HepG2 (cell line): ENCODE measurements around the gene ETNK1. TPM values are rescaled to one million over a fixed set of nuclear protein-coding genes. Genes with fewer than 3 reads are reported as not detected.

Experiments
- ASH2L ChIP-seq: fragments of 300-600, 200-600 bp; sonication (generic); IDR thresholded peaks from 2 replicates; pipeline ENCODE4 v1.7.0; 2017; ENCODE audit warnings: low read depth, mild to moderate bottlenecking, moderate library complexity, mixed read lengths, low read length; ENCODE audit not compliant: insufficient read length
- ATF7 ChIP-seq, 2 experiments: fragments of 450-650 bp in 1 of 2; sonication (generic) in 1 of 2; formaldehyde crosslinking in 1 of 2; IDR thresholded peaks; 2 replicates each; pipeline versions ENCODE4 v1.4.0 to v1.6.1; 2016 to 2020; ENCODE audit warnings: antibody characterized with exemption in 1 of 2, mild to moderate bottlenecking in 1 of 2, missing genetic modification reagents in 1 of 2
- GZF1 ChIP-seq: sonication (generic); formaldehyde crosslinking; IDR thresholded peaks from 2 replicates; pipeline ENCODE4 v1.5.1; 2020; ENCODE audit warnings: mild to moderate bottlenecking, missing genetic modification reagents
- KLF11 ChIP-seq: IDR thresholded peaks from 2 replicates; pipeline ENCODE4 v1.6.1; 2016; ENCODE audit warnings: missing compliant biosample characterization
- MAF1 ChIP-seq: sonication (generic); formaldehyde crosslinking; IDR thresholded peaks from 2 replicates; pipeline ENCODE4 v1.5.0; 2020; ENCODE audit warnings: missing genetic modification reagents, borderline replicate concordance
- MTF2 ChIP-seq: sonication (generic); formaldehyde crosslinking; IDR thresholded peaks from 2 replicates; pipeline ENCODE4 v1.5.0; 2020; ENCODE audit warnings: missing genetic modification reagents, borderline replicate concordance
- POGZ ChIP-seq: sonication (generic); formaldehyde crosslinking; IDR thresholded peaks from 2 replicates; pipeline ENCODE4 v1.4.0; 2020; ENCODE audit warnings: mild to moderate bottlenecking, missing genetic modification reagents
- SALL1 ChIP-seq: sonication (generic); formaldehyde crosslinking; IDR thresholded peaks from 2 replicates; pipeline ENCODE4 v1.8.0; 2022; ENCODE audit warnings: mild to moderate bottlenecking, missing genetic modification reagents
- WIZ ChIP-seq: sonication (generic); formaldehyde crosslinking; IDR thresholded peaks from 2 replicates; pipeline ENCODE4 v1.5.1; 2020; ENCODE audit warnings: mild to moderate bottlenecking, missing genetic modification reagents
- ZNF160 ChIP-seq: sonication (generic); formaldehyde crosslinking; IDR thresholded peaks from 2 replicates; pipeline ENCODE4 v1.8.0; 2022; ENCODE audit warnings: mild to moderate bottlenecking, inconsistent platforms, missing genetic modification reagents
- ZNF614 ChIP-seq: IDR thresholded peaks from 2 replicates; pipeline ENCODE4 v1.6.1; 2018; ENCODE audit warnings: missing biosample characterization, missing genetic modification reagents, inconsistent platforms, borderline replicate concordance
- ZNF891 ChIP-seq: sonication (generic); formaldehyde crosslinking; IDR thresholded peaks from 2 replicates; pipeline ENCODE4 v1.5.0; 2020; ENCODE audit warnings: mild to moderate bottlenecking, missing genetic modification reagents
- ZSCAN9 ChIP-seq: IDR thresholded peaks from 2 replicates; pipeline ENCODE4 v1.6.1; 2016; ENCODE audit warnings: borderline replicate concordance
- polyA plus RNA-seq, 8 experiments: library from polyadenylated mRNA; depleted of rRNA in 3 of 8; stranded (reverse) in 7 of 8; unstranded in 1 of 8; fragments of >200 nt; fragmentation: Illumina TruSeq in 4 of 8; extraction: Trizol in 4 of 8; gene quantifications; 2 replicates each; pipeline versions ENCODE4 v1.2.1 to v1.2.3, GENCODE V29; 2011 to 2016; ENCODE audit warnings: low read depth in 4 of 8, missing spikeins in 1 of 8, mixed read lengths in 1 of 8; ENCODE audit not compliant: insufficient read depth in 1 of 8
- total RNA-seq, 5 experiments: library from RNA; depleted of rRNA; stranded (reverse); fragments of >200 nt; fragmentation: Illumina TruSeq; extraction: Trizol; gene quantifications; 2 replicates each; pipeline ENCODE4 v1.2.3, GENCODE V29; 2016; ENCODE audit warnings: low read depth in 1 of 5
- TF ChIP-seq, protein P1 (sequence below): sonication (generic); formaldehyde crosslinking; IDR thresholded peaks from 2 replicates; pipeline ENCODE4 v1.4.0; 2020; ENCODE audit warnings: mild to moderate bottlenecking, low read depth, missing genetic modification reagents
- TF ChIP-seq, protein P2 (sequence below): sonication (generic); formaldehyde crosslinking; IDR thresholded peaks from 2 replicates; pipeline ENCODE4 v1.4.0; 2020; ENCODE audit warnings: missing genetic modification reagents
- TF ChIP-seq, protein P3 (sequence below): IDR thresholded peaks from 2 replicates; pipeline ENCODE4 v1.4.0; 2020; ENCODE audit warnings: mild to moderate bottlenecking, missing genetic modification reagents

ETNK1 gene
- total and polyA plus RNA-seq, 2 of the 13 experiments (the other 11 are each of a cell fraction or from before 2014, with no cell fraction given) = 14.4 to 55.7 TPM

DNA sequence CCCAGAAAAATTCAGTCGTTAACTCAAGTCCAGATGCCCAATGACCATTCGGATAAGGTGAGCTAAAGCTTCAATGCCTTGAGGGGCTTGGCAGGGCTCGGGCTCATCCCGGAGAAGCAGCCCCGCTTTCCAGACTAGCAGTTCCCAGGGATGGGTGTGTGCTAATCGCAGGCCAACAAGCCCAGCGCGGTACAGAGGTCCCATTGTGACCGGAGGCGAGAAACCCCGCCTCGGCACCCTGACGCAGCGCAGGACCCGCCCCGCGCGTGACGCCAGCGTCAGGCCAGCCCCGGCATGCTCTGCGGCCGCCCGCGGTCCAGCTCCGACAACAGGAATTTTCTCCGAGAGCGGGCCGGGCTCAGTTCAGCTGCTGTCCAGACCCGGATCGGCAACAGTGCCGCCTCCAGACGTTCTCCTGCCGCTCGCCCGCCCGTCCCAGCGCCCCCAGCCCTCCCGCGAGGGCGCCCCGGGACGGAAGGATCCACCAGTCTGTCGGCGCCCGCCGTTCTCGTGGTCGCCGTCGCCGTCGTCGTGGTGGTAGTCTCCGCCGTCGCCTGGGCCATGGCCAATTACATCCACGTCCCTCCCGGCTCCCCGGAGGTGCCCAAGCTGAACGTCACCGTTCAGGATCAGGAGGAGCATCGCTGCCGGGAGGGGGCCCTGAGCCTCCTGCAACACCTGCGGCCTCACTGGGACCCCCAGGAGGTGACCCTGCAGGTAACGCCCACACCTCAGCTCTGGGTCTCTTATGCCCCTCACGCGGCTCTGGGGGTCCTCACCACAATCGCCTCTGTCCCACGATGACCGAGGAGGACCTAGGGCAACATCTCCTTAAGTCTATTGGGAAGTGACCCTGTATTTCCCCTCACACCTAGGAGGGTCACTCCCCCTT, at the start of gene ETNK1 (continued):
- TF ChIP-seq ATF7 (IDR thresholded peaks at IDR 0.05) = no peak
- TF ChIP-seq ATF7 (CRISPR knock-in tag; IDR thresholded peaks at IDR 0.05) = no peak
- TF ChIP-seq ZNF891 (CRISPR knock-in tag) = peak; percentile 74; the same call in 1 of the 2 replicates
- peak; percentile 86; the same call in 1 of the 2 replicates for TF ChIP-seq MTF2 (CRISPR knock-in tag)
- peak; percentile 78; the same call in 1 of the 2 replicates for TF ChIP-seq GZF1 (CRISPR knock-in tag)
- TF ChIP-seq, protein P1, sequence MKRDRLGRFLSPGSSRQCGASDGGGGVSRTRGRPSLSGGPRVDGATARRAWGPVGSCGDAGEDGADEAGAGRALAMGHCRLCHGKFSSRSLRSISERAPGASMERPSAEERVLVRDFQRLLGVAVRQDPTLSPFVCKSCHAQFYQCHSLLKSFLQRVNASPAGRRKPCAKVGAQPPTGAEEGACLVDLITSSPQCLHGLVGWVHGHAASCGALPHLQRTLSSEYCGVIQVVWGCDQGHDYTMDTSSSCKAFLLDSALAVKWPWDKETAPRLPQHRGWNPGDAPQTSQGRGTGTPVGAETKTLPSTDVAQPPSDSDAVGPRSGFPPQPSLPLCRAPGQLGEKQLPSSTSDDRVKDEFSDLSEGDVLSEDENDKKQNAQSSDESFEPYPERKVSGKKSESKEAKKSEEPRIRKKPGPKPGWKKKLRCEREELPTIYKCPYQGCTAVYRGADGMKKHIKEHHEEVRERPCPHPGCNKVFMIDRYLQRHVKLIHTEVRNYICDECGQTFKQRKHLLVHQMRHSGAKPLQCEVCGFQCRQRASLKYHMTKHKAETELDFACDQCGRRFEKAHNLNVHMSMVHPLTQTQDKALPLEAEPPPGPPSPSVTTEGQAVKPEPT (CRISPR knock-in tag) = 0 out of 2 replicates have a peak, but pooled peaks have one; percentile 75
- TF ChIP-seq ZSCAN9 (CRISPR knock-in tag) = peak; percentile 39; the same call in 1 of the 2 replicates
- TF ChIP-seq ZNF614 = peak; percentile 84
- TF ChIP-seq KLF11 (CRISPR knock-in tag) = no peak
- TF ChIP-seq SALL1 = peak; percentile 92
- peak; percentile 91 for TF ChIP-seq WIZ (CRISPR knock-in tag)
- TF ChIP-seq ZNF160 (CRISPR knock-in tag) = peak; percentile 94; the same call in 1 of the 2 replicates
- TF ChIP-seq, protein P2, sequence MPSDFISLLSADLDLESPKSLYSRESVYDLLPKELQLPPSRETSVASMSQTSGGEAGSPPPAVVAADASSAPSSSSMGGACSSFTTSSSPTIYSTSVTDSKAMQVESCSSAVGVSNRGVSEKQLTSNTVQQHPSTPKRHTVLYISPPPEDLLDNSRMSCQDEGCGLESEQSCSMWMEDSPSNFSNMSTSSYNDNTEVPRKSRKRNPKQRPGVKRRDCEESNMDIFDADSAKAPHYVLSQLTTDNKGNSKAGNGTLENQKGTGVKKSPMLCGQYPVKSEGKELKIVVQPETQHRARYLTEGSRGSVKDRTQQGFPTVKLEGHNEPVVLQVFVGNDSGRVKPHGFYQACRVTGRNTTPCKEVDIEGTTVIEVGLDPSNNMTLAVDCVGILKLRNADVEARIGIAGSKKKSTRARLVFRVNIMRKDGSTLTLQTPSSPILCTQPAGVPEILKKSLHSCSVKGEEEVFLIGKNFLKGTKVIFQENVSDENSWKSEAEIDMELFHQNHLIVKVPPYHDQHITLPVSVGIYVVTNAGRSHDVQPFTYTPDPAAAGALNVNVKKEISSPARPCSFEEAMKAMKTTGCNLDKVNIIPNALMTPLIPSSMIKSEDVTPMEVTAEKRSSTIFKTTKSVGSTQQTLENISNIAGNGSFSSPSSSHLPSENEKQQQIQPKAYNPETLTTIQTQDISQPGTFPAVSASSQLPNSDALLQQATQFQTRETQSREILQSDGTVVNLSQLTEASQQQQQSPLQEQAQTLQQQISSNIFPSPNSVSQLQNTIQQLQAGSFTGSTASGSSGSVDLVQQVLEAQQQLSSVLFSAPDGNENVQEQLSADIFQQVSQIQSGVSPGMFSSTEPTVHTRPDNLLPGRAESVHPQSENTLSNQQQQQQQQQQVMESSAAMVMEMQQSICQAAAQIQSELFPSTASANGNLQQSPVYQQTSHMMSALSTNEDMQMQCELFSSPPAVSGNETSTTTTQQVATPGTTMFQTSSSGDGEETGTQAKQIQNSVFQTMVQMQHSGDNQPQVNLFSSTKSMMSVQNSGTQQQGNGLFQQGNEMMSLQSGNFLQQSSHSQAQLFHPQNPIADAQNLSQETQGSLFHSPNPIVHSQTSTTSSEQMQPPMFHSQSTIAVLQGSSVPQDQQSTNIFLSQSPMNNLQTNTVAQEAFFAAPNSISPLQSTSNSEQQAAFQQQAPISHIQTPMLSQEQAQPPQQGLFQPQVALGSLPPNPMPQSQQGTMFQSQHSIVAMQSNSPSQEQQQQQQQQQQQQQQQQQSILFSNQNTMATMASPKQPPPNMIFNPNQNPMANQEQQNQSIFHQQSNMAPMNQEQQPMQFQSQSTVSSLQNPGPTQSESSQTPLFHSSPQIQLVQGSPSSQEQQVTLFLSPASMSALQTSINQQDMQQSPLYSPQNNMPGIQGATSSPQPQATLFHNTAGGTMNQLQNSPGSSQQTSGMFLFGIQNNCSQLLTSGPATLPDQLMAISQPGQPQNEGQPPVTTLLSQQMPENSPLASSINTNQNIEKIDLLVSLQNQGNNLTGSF (CRISPR knock-in tag) = 0 out of 2 replicates have a peak, but pooled peaks have one; percentile 84
- TF ChIP-seq, protein P3, sequence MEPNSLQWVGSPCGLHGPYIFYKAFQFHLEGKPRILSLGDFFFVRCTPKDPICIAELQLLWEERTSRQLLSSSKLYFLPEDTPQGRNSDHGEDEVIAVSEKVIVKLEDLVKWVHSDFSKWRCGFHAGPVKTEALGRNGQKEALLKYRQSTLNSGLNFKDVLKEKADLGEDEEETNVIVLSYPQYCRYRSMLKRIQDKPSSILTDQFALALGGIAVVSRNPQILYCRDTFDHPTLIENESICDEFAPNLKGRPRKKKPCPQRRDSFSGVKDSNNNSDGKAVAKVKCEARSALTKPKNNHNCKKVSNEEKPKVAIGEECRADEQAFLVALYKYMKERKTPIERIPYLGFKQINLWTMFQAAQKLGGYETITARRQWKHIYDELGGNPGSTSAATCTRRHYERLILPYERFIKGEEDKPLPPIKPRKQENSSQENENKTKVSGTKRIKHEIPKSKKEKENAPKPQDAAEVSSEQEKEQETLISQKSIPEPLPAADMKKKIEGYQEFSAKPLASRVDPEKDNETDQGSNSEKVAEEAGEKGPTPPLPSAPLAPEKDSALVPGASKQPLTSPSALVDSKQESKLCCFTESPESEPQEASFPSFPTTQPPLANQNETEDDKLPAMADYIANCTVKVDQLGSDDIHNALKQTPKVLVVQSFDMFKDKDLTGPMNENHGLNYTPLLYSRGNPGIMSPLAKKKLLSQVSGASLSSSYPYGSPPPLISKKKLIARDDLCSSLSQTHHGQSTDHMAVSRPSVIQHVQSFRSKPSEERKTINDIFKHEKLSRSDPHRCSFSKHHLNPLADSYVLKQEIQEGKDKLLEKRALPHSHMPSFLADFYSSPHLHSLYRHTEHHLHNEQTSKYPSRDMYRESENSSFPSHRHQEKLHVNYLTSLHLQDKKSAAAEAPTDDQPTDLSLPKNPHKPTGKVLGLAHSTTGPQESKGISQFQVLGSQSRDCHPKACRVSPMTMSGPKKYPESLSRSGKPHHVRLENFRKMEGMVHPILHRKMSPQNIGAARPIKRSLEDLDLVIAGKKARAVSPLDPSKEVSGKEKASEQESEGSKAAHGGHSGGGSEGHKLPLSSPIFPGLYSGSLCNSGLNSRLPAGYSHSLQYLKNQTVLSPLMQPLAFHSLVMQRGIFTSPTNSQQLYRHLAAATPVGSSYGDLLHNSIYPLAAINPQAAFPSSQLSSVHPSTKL (CRISPR knock-in tag) = peak; percentile 75; the same call in 1 of the 2 replicates
- TF ChIP-seq MAF1 (CRISPR knock-in tag) = peak; percentile 84
- peak; percentile 91 for TF ChIP-seq ASH2L
- peak; percentile 85 for TF ChIP-seq POGZ
